ENCODE data around the gene TOR4A.

TOR4A gene

GRCh38 chr9:137307255-137308056 lies 29.9 kb downstream of the TOR4A start:
- no peak for DNase-seq (ENCODE audit: low read depth)

GRCh38 chr9:137308057-137308619 lies 30.6 kb downstream of the TOR4A start:
- DNase-seq (ENCODE audit: low read depth): no peak

- no peak for DNase-seq (ENCODE audit: low read depth)
Observed at GRCh38 chr9:137309368-137310188, 32.1 kb downstream of the TOR4A start.

GRCh38 chr9:137310189-137311052 lies 32.9 kb downstream of the TOR4A start:
- no peak for DNase-seq (ENCODE audit: low read depth)

- DNase-seq (ENCODE audit: low read depth): no peak
Observed at GRCh38 chr9:137311171-137311985, 33.9 kb downstream of the TOR4A start.

DNA sequence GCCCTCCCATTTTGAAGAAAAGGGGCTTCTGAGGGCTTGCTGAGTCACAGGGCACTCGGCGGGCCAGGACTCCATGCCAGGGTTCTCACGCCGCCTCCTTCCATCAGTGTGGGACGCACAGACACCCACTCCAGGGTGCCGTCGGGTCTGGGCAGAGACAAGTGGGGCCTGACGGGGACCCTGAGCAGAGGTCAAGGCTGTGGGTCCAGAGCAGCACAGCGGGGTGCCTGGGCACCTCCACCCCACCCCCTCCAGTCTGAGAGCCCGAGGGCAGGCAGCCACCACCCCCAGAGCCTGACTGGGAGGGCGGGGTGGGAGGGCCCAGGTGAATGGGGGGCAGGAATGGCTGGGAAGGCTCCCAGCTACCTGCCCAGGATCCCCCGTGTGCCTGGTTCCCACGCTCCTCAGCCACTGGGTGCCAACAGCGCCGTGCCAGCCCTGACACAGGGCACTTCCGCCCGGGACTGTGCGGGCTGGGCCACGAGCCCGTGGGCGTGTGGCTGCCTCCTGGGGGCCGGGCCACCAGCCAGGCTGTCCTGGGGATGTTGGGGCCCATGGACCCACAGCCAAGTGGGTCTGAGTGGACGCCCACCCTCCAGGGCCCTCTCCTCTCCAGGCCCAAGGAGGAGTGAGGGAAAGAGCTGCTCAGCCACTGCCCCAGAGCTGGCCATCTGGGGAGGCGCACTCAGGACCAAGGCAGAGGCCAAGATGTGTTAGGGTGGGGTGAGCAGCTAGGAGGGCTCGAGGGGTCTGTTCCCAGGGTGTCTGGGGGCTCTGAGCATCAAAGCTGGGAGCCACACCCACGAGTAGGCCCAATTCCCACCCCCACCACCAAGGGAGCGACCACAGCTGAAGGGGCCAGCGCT lies 34.7 kb downstream of the TOR4A start:
- DNase-seq (ENCODE audit: low read depth): no peak

DNA sequence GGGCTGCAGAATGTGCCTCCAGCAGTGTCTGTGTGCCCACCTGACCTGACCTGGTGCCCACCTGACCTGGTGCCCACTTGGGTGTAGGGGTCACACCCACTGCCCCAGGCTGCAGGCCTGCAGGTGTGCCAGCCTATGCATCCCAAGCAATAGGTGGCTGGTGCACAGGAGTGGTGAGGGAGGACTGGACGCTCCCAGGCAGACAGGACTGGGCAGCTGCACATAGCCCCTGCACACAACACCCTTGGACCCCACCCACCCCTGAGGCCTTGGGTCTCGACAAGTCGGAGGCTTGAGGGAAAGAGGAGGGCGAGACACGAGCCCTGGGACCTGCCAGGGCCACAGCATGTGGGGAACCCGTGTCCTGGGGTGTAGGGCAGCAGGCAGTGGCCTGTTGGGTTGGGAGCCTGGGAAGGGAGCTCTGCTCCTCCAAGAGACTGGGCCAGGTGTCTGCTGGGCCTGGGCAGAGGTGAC lies 35.4 kb downstream of the TOR4A start:
- DNase-seq (ENCODE audit: low read depth): no peak

DNA sequence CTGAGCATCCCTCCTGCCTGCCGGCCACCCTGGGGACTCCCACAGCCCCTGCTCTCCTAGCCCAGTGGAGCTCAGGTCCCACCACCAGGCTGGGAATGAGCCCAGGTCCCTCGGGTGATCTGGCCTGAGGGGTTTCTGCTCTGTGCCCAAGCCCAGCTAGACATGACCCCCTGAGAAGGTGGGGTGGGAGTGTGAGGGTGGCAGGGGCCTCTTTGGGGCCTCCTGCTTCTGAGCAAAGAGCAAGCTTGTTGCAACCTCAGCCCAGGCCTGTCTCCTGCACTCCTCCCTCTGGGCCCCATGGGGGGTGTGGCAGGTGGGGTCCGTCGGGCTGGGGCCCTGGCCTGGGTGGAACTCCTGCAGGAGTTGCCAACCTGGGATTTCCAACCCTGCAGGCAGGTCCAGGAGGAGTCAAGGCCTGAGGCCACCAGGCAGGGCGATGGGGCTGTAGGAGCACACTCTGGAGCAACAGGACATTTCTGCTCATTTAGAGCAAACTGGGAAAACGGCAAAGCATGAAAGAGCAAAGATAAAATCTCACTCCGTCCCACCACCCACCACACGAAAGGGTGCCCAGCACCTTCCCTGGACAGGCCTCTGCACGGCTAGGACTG lies 35.9 kb downstream of the TOR4A start:
- no peak for DNase-seq (ENCODE audit: low read depth)

- no peak for DNase-seq (ENCODE audit: low read depth)
Observed at GRCh38 chr9:137313956-137314560, 36.5 kb downstream of the TOR4A start.

- no peak for DNase-seq (ENCODE audit: low read depth)
Observed at GRCh38 chr9:137314561-137315560, 37.3 kb downstream of the TOR4A start.

GRCh38 chr9:137315581-137316011 lies 38.1 kb downstream of the TOR4A start:
- no peak for DNase-seq (ENCODE audit: low read depth)

GRCh38 chr9:137316012-137316981 lies 38.8 kb downstream of the TOR4A start:
- DNase-seq (ENCODE audit: low read depth): no peak

- no peak for DNase-seq (ENCODE audit: low read depth)
Observed at GRCh38 chr9:137317021-137317717, 39.6 kb downstream of the TOR4A start.

- no peak for DNase-seq (ENCODE audit: low read depth)
Observed at GRCh38 chr9:137317718-137318511, 40.4 kb downstream of the TOR4A start.

DNA sequence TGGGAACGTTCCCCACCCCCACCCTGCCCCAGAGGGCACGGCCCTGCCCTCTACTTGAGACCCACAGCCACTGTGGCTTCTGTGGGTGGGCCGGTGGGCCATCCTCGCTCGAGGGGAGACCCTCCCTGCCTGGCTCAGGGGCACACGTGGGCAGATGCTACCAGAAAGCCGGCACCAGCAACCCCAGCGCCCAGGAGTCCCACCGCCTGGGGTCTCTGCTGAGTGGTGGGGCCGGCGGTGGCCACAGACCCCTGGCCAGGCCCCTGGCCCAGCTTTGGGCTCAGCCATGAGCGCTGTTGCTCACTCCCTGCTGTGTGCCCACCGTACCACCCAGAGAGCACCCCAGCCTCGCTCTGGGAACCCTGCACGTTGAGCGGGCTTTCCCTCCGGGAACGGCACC lies 41.1 kb downstream of the TOR4A start:
- DNase-seq (ENCODE audit: low read depth): no peak
